Skin of body (tissue), 2 donors: ENCODE results near the gene TAL1. TPM values are rescaled to one million over a fixed set of nuclear protein-coding genes. Genes with fewer than 3 reads are reported as not detected.

Experiments used
- DNase-seq: peaks from one replicate; lab custom pipeline; 2025; lab: John Stamatoyannopoulos, UW
- total RNA-seq: library from RNA; depleted of rRNA; stranded (reverse); fragments of >200 nt; gene quantifications from one replicate; pipeline ENCODE4 v1.2.3, GENCODE V29; 2014

TAL1 gene
- total RNA-seq, 1 donor from 2014 or later = 5.3 TPM

DNA sequence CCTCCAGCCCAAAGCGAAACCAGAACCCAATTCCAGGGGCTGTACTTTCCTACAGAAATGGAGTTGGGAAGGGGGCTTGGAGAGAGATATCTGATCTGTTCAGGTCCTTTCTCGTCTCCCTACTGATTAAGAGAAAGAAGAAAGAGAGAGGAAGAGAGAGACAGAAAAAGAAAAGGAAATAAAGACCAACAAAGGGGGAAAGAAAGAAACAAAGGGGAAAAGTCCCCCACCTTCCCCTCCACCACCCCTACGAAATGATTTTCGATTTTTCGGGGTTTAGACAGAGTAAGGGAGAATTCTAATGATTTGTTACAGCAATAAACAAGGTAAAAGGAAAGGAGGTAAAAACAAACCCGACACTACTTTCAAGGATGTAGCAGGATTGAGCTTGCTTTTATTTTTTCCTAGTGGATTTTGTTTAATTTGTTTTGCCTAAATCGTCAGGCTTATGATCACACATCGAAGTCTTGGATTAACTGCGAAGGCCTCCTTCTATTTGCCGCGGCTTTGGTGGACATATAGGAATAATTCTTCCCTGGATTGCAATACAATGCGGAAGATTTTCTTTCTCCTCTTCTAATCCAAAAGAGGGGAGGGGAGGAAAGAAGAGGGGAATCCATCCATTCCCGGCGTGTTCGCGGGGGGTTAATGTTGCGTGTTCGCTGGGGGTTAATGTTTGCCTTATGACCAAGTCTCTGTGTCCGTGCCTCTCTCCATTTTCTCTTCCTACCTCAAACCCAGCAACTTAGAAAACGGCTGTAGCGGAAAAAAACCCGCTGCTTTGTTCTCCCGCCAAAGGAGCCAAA lies 1.9 kb downstream of the TAL1 start:
- no peak for DNase-seq

DNA sequence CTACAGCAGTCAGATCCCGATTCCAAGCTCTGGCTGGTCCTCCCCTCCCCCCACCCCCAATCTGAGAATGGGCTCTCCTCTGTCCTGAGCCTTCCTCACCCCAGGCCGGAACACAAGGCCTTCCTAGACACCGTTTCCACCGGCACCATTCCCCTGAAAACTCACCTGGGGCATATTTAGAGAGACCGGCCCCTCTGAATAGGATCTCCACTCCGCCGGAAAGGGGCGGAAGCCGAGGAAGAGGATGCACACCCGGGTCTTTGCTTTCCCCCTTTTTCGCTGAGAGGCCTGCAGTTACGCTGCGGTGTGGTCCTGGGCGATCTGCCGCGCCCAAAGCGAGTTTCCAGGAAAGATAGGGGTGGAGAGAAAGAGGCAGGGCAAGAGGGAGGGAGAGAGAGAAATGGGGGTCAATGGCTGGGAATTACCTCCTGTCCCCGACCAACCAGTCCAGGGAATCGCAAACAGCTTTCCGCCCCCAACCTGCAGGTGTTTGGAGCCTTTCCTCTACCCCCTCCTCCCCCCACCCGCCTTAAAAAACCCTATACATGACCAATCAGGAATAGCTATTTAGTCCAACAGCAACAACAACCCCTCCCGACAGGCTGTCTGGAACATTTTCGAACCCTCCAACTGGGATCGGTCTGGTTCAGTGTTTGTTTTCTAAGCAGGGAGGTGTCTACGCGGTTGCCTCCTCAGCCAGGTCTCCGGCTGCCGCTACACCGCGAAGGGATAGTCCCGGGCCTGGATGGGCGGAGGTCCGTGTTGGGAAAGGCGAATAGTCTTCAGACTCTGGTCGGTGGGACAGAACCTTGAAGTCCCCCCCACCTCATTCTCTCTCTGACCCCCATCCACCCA lies 2.8 kb downstream of the TAL1 start:
- no peak for DNase-seq

DNA sequence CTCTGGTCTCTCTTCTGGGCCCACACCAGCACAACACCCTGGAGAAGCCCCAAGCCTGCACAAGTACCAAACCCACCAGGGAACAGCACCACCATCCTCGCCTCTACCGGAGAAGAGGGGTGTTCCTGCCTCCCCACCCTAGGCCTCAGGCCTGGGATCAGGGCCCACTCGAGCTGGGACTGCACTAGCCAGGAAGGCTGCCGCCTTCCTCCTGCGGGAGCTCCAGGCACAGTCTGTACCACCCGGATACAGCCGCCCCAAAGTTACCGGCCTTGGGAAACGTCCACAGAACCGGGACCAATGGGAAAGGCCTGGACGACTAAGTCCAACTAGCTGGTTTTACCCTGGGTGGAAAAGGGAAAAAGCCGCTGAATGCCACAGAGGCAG lies 3.4 kb downstream of the TAL1 start:
- no peak for DNase-seq

DNA sequence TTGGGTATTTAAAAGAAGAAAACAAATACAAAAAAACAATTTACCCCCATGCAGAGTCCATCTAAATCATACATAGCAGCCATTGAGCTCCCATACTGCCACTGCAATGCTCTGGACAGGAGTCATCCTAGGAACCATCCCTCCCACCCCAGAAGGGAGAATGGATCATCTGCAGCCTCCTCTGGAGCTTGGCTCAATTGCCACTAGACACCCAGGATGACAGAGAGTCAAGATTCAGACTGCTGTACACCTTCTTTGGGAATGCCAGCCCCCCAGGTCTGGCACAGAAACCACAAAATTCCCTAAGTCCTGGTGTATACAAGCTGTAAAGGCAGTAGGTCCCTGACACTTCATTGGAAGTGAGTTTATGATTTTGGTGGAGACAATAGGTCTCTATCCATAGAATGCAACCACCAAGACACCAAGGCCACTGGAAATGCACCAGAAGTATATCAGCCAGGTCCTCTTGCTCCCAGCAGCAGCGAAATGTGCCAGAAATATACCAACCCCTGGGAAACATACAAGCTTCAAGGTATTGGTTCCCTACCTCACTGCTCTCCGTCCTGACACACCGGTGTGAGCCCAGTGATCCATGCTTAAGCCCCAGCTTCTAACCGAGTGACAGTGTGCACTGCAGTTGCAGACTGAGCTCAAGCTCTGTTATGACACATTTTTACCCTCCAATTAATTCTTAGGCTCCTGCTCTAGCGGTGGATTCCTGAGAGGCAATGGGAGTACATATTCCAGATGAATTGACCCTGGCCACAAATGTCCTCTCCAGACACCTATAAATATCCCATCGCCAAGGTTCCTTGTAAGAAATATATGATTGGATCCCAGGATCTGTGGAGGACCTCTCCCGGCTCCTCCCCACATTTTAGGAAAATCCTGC lies 4.4 kb downstream of the TAL1 start:
- no peak for DNase-seq

DNA sequence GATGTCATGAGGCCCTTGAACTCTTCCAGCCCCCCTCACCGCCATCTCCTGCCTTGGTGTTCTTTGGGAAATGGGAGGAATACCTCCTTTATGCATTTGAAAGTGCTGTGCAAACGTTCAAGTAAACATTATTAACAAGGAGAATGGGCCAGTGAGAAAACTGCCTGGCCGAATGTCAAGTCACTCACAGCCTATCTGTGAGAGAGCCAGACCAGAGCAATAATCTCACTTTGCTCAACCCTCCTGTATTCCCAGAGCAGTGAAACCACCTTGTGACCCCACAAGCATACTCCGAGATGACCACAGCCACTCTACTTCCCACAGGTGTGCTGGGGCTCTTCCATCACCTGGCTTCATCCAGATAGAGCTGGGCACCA lies 5.2 kb downstream of the TAL1 start:
- no peak for DNase-seq

DNA sequence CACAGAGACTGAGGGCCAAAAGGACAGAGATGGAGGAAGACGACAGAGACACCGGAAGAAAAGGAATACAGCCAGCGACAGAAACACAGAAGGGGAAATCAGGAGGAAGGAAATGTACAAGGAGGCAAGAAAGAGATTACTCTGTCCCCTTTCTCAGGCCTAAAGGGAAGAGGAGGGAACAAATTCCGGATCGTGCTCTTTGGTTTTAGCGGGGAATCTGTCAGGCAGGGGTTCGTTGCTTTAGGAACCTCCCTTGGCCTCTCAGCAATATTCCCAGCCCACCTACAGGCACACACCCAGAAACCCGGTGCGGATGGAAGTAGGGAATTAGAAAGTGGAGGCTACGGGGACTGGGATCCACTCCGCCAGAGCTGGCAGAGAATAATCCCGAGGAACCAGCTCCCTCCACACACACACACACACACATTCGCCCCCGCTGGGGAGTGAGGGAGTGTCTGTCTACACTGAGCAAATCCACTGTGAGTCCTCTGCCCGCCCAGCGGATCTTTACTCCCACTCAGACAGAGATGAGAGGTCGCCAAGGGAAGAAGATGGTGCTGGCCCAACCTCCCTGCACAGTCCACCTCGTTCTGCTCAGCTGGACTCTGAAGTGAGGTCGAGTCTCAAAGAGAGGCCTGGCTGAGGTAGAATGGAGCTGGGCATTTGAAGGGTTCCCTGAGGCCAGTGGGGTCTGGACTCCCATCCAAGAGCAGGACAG lies 5.7 kb downstream of the TAL1 start:
- no peak for DNase-seq

DNA sequence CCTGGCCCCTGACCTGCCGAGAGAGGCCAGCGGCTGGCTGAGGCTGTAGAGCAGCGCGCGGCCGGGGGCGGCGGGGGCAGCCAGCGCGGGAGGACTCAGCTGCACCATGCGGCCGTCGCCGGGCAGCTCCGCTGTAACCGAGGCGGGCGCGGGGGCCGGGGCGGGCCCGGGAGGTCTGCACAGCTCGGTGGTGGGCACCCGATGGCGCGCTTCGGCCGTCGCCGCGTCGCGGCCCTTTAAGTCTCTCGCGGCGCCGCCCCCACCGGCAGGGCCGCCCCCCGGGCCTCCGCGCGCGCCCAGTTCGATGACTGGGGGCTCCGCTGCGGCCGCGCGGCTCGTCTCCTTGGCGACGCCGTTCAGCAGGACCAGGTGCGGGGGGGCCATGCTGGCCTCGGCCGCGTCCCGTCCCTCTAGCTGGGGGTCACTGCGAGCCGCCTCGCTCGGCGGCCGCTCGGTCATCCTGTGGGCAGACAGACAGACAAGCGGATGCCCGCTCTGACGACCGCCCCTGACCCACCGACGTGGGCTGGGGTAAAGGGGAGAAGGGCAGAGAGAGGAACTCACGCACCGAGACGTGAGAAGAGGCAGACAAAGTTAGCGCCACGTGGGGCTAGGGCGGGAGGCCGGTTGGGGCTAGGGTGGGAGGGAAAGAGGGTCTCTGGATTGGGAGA lies 6.5 kb downstream of the TAL1 start:
- DNase-seq = no peak

DNA sequence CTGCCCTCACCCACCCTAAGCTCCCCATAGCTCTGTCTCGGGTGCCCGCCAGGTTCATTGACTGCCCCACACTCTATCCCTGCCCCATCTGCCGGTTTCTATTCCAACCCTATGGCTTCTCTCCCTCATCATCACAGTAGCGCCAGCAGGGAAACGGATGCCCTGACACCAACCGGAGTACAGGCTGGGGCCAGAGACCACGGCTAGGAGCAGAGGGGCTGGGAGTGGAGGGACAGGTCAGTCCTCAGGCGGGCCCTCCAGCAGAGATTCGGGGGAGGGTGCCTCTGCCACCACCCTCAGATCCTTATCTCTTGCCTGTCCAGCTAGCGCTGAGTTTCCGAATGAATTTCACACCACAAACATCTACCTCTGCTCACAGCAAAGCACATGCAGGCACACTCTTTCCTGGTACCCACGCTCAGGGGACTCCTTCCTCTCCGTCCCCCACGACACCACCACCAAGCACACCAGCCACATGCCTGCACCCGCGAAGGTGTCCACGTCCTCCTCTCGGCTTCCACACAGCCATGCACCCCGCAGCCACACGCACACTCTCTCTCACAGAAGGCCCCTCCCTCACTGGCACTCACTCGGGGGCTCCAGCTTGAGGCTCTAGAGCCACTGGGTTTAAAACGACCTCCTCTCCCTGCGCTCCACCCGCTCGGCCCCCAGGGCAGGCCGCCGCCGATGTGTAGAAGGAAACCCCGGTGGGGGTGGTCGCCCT lies 7.2 kb downstream of the TAL1 start:
- no peak for DNase-seq

DNA sequence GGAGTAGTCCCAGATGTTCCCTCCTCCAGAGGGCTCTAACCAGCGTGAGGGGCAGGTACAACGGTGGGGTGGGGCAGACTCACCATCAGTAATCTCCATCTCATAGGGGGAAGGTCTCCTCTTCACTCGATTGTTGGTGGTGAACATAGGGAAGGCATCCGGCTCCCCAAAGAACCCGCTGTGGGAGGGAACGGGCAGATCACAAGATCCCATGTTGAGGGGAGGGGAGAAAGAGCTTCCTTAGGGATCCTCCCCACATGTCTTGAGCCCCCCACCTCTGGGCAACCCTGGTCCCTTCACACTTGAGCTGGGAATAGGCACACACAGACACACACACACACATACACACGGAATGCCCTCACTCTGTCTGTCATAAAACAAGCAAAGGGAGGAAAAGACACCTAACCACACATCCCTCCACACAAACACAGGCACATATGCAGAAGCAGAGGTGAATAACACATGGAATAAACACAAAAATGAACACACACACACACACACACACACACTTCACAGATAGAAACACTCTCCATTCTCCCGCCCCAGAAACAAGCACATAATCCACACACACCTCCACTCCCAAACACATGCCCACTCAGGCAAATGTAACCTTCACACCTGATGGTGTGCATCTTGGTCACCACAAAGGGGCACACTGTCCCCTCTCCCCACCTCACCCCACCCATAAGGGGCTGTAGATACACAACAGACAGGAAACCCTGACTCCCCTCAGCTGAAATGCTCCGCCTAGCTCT lies 7.9 kb downstream of the TAL1 start:
- no peak for DNase-seq

DNA sequence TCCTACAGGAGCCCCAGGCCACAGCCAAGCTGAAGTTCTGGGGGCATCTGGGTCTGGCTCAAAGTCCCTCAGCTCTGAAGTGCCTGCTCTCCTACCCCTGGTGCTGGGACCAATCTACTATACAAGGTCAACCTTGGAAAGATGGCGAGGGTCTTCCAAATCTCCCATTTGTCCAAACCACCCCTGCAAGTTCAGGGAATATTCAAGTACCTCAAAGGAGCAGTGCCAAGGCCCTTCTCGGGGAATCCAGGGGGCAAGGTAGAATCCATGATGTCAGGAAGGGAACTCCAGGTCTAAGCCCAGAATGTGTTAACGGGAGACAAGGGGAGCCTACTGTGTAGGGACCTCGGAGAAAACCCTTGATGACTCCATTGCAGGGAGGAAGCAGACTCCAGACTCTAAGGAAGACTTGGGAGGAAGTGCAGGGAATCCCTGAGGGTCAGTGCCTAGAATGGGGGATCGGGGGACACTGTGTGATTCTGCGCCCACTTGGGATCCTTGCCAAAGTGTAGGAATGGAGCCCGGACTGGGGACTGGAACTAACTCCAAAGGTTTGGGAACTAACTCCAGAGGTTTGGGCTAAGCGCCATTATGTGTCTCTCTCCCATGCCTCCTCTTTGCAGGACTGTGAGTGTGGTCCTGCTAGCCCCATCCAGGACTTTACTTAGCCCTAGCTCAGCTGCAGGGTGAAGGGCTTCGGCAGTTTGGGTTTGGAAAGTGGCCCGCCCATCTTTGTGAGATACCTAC lies 8.7 kb downstream of the TAL1 start:
- no peak for DNase-seq

DNA sequence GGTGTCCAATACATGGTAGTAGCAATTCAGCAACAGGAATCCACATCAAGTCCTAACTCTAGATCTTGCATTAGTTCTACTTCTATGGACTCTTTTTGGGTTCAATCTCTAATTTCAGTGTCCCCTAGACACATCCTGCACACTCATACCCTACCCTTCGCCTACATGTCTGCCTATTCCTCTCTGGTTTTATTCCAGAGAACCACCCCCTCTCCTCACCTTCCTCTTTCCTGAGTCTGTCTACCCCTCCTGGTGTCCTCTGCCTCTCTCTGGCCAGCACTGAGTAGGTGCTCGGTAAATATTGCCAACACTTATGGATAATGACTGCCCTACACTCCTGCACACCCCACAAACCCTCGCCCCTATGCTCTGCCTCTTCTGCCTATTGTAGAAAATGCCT lies 9.5 kb downstream of the TAL1 start:
- DNase-seq = no peak

DNA sequence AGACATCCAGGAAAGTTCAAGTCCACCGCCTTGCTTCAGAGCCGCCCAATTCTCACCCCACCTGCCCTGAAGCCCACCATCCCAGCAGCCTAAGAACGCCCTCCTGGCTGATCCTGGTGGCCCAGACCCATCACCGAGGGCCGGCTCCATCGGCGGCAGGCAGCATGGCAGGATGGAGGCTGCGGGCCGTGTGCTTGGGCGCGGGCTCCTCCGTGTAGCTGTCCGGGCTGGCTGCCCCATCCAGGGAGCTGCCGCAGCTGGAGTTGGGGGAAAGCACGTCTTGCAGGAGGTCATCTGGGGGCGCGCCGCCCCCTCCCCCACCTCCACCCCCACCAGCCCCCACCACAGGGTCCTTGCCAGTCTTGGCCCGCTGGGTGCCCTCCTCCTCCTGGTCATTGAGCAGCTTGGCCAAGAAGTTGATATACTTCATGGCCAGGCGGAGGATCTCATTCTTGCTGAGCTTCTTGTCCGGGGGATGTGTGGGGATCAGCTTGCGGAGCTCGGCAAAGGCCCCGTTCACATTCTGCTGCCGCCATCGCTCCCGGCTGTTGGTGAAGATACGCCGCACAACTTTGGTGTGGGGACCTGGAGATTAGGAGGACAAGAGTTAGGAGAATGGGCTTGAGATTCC lies 12.3 kb downstream of the TAL1 start:
- DNase-seq = no peak

DNA sequence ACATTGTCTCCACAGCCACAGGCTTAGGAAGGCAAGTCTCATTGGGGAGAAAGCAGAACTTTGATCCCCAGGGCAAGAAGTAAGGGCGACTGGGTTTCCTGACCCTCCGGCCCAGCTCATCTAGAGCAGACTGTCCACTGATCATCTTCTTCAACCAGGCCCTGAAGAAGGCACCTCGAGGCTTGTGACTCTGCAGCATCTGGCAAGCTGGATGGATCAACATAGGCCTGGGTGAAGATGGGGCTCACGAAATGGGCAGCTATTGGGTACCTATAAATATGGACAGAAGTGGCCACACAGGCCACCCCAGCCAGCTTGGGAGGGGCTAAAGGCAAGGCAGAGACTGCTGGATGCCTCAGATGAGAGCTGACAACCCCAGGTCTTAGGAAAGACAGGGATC lies 13.0 kb downstream of the TAL1 start:
- DNase-seq = no peak

DNA sequence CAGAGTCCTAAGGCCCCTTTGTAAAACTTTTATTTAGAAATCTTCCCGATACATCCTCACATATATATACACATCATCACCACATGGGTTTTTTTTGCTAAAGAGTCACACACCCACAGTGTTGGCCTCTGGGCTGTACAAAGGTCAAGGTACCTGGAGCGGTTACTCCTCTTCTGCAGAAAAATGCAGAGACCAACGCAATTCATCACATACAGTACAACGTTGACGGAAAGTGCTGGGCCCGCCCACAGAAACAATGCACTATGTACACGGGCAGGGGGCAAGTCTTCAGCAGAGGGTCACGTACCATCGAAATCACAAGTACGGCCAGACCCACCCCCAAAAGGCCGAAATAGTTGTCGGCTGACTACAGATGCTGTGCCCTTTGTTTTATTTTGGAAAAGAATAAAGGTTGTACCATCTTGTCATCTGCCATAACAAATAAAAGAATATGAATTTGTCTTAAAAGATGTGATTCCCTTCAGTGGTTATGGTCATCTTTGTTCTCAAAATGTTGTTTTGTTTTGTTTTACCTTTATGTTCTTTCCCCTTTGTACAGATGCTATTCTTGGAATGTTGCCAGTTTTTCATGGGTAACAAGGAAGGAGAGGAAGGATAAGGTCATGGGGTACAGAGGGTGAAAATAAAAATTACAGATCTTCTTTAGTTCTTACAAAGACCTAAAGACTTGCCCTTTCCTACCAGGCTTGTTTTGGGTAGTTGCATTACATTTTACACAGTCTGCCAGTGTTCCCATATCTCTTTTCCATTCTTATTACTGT lies 15.6 kb downstream of the TAL1 start:
- no peak for DNase-seq

DNA sequence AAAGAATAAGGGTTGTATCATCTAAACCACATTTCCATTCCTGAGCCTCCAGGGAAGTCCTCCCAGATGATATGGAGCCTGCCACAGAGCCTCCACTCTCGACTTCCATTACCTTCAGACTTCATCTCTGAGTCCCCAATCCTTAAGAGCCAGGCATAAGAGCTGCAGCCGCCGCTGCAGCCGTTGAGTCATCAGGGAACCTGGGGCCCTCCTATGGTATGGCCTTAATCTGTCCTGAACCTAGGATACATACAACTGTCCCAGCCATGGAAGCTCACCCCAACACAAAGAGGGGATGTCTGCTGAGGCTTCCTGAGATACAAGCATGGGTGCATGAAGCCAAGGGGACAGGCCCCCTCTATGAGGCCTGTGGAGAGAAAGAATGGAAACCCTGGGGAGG lies 16.3 kb downstream of the TAL1 start:
- no peak for DNase-seq

DNA sequence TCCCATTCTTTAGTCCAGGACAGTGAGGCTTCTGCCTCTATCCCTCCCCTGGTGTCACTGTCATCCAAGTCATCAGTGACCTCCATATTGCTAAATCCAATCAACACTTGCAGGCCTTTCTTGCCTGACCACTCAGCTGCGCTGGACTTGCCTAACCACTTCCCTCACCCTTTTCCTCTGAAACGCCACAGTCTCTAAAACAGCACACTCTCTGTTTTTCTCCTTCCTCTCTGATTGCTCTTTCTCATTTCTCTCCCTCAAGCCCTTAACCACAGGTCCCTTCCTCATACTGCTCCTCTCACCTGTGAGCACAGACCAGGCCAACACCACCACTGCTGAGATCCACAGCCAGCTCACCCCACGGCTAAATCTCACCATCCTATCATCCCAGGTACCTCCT lies 17.5 kb downstream of the TAL1 start:
- DNase-seq = no peak
